GM21576 (cell line): Measurements from ENCODE around the gene CCL19.

Experiments used
- ATAC-seq: cut with Tn5 transposase; IDR thresholded peaks from one replicate; pipeline ENCODE4 v1.9.1; 2021; ENCODE audit warnings: mild to moderate bottlenecking, moderate library complexity; ENCODE audit not compliant: unreplicated experiment

Gene CCL19

DNA sequence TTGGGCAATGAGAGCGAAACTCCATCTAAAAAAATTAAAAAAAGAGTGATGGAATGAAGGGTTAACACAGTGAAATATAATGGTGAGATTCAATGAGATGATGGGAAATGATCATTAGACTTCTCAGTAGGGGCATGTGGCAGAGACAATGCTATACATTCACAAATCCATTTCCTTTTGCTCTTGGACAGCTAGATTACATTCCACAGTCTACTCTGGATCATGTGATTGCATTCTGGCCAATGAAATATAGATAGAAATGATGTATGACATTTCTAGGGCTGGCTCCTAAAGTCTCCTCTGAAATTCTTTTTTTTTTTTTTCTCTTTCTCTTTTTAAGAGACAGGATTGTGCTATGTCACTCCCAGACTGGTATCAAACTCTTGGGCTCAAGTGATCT is 48.4 kb downstream of the CCL19 start:
- no peak for ATAC-seq
